Measurements from ENCODE around the gene SPATA32.

SPATA32 gene

DNA sequence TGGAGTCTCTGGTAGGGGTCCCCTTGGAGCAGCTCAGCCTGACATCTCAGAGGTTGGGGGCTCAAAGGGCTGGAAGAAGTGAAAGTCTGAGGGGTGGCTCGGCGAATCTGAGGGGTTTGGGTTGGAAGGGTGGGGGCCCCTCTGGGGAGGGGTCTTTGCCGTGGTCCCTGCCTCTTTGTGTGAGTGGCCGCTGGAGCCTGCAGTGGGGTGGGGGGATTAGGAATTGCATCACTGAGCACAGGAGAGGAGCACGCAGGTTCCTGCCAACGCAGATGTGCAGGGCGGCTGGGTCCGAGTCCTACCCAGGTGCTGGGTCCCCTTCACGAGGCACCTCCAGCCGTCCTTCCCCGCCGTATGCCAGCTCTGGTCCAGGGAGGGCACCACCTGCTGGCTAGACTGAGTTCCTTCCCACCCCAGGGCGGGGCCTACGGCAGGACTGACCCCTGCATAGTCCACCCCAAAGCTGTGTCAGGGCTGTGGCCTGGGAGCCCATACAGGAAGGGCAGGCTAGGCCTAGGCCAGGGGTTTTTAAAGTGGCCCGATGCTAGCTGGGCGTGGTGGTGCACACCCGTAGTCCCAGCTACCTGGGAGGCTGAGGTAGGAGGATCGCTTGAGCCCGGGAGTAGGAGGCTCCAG lies 30.3 kb downstream of the SPATA32 start:
- H3K4me3 ChIP-seq, result no peak overlapping the region
- TF ChIP-seq, protein P1, sequence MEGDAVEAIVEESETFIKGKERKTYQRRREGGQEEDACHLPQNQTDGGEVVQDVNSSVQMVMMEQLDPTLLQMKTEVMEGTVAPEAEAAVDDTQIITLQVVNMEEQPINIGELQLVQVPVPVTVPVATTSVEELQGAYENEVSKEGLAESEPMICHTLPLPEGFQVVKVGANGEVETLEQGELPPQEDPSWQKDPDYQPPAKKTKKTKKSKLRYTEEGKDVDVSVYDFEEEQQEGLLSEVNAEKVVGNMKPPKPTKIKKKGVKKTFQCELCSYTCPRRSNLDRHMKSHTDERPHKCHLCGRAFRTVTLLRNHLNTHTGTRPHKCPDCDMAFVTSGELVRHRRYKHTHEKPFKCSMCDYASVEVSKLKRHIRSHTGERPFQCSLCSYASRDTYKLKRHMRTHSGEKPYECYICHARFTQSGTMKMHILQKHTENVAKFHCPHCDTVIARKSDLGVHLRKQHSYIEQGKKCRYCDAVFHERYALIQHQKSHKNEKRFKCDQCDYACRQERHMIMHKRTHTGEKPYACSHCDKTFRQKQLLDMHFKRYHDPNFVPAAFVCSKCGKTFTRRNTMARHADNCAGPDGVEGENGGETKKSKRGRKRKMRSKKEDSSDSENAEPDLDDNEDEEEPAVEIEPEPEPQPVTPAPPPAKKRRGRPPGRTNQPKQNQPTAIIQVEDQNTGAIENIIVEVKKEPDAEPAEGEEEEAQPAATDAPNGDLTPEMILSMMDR (IDR thresholded peaks at IDR 0.05), result no peak
- H3K27ac ChIP-seq, result peak overlapping the region in 1 of 2 donors; percentile 73
- DNase-seq (ENCODE audit: low spot score), result no peak

DNA sequence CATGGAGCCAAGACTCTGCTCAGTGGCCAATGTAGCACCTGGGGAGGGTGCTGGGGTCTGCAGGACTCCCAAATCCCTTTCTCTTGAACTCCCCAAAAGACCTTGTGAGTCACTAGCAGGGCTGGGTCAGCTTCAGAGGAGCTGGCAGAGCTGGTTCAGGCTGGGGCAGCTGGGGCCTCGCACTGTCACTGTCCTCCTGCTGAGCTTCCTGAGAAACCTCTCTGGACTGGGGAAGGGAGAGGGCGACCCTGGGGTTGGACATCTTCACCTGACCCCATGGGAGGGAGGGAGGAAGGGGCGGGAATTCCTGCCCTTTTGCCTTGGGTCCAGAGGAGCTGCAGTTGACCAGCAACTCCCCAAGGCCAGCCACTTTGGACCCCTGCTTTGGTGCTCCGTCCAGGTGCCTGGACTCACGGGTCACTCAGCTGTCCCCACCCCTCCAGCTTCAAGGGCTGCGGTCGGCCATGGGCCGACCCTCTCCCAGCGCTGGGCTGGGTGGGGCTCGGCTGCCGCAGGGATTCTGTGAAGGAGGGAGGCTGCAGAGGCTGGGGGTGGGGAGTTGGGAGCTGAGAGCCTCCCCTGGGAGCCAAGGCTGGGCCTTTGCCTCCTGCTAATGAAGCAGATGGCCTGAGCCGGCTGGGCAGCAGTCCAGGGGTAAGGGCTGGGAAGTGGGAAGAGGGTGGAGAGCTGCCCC lies 31.0 kb downstream of the SPATA32 start:
- TF ChIP-seq, protein P1 (IDR thresholded peaks at IDR 0.05), result no peak
- Histone ChIP-seq H3K27ac (peak overlapping the region in 1 of 2 donors; percentile 73), H3K4me3 (no peak overlapping the region)
- peak; percentile 70 for DNase-seq (ENCODE audit: low spot score)

DNA sequence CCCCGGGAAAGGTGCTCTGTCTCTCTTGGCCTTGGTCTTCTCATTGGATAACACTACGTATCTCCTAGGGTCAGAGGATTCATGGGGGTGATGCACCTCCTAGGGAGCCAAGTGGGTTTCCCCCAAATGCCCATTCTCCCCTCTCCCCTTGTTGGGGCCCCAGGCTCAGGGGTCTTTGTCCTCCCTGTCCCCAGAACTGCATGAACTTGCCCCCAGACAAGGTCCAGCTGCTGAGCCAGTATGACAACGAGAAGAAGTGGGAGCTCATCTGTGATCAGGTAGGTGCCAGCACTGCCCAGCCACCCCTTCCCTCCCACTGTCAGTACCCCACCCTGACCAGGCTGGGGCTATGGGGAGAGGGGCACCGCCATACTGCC lies 31.5 kb downstream of the SPATA32 start:
- Histone ChIP-seq H3K4me3 (no peak overlapping the region), H3K27ac (peak overlapping the region; percentile 38 to 73)
- DNase-seq (ENCODE audit: low spot score), result no peak
- TF ChIP-seq, protein P1 (IDR thresholded peaks at IDR 0.05), result no peak

DNA sequence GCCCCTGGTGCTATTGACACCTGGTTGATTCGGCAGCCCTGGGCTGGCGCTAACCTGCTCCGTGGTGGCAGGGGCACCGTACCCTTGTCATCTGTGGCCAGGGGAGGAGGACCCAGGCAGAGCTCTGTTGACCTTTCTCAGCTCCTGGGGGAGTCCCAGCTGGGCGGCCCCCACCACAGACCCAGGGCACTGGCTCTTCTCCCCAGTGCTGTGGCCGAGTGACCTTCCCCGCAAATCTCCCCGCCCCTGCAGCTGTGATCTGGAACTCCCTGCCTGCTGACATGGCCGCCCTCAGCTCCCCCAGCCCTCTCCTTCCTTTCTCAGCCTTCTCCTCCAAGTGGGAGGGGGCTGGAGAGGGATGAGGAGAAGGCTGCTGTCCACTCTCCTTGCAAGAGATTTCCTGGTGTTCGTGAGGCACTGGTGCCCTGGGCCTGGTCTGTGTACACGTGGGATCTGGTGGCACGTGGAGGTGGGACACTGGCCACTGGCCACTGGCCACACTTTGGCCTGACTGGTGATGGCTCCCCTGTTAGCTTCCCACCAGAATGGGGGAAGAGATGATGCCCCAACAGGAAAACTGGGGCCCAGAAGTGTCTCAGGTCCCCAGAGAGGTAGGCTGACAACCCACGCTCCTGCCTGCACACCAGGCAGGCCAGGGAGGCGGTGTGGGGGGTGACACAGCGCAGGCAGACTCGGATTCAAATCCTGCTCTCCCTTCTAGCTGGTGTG lies 32.0 kb downstream of the SPATA32 start:
- peak; percentile 71 for DNase-seq (ENCODE audit: low spot score)
- H3K27ac ChIP-seq, result peak overlapping the region; percentile 38 to 73
- TF ChIP-seq, protein P1 (IDR thresholded peaks at IDR 0.05), result no peak
- H3K4me3 ChIP-seq, result peak overlapping the region; percentile 21

GRCh38 chr17:45228763-45229539 lies 32.9 kb downstream of the SPATA32 start:
- TF ChIP-seq, protein P1 (IDR thresholded peaks at IDR 0.05), result no peak
- Histone ChIP-seq H3K27ac (peak overlapping the region; percentile 38 to 73), H3K4me3 (peak overlapping the region; percentile 21)
- peak; percentile 90 for DNase-seq (ENCODE audit: low spot score)

DNA sequence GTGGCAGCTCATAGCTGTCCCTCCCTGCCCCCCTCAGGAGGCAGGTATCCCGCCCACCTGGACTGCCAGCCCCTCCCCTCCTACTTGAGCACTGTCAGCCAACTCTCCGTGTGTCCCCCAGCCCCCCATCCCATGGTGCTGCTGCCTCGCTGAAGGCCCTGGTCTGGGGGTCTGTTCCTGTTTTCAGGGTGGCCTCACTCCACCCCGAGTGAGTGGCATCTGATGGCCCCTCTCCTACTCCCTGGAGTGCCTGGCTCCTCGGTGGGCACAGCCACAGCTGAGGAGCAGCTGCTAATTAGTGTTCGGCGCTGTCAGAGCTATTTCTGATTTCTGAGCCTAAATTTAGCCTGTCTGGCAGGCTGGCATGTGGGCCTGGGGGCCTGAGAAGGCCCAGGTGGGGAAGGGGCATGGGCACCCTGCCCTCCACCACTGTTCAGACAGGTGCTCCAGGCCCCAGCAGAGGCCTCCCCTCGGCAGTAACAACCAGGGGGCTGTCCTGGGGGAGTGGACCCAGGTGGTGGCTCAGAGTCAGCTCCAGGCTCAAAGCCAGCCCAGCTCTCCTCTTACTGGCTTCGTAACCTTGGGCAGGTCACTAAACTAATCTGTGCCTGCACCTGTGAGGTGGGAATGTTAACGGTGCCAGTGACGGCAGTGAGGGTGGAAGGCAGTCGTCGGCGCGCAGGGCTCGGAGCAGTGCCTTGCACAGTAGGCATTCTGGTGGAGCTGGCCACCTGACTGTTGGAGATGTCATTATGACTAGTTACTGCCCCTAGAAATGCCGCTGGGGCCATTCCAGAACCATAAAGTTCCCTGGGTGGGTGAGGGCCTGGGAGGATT lies 33.8 kb downstream of the SPATA32 start:
- H3K27ac ChIP-seq, result peak overlapping the region; percentile 38 to 73
- DNase-seq (ENCODE audit: low spot score), result peak; percentile 73
- TF ChIP-seq, protein P1 (IDR thresholded peaks at IDR 0.05), result no peak
- peak overlapping the region; percentile 13 for H3K4me3 ChIP-seq
